Upper lobe of left lung (tissue), 4 donors: ENCODE results near the gene HOXC5.

ENCODE experiments used
- POLR2A ChIP-seq, 4 donors: fragments of 450-650 bp; IDR thresholded peaks; one replicate each; pipeline ENCODE4 v1.5.1; 2016 to 2017; ENCODE audit warnings: antibody characterized with exemption in 4 of 4, mild to moderate bottlenecking in 2 of 4
- TF ChIP-seq, protein P1 (sequence below), 6 experiments: fragments of 450-650 bp in 4 of 6; fragments of 200-600 bp in 2 of 6; sonication (generic) in 2 of 6; IDR thresholded peaks; one replicate each; pipeline ENCODE4 v1.5.1; 2016 to 2019; ENCODE audit warnings: antibody characterized with exemption in 6 of 6

DNA sequence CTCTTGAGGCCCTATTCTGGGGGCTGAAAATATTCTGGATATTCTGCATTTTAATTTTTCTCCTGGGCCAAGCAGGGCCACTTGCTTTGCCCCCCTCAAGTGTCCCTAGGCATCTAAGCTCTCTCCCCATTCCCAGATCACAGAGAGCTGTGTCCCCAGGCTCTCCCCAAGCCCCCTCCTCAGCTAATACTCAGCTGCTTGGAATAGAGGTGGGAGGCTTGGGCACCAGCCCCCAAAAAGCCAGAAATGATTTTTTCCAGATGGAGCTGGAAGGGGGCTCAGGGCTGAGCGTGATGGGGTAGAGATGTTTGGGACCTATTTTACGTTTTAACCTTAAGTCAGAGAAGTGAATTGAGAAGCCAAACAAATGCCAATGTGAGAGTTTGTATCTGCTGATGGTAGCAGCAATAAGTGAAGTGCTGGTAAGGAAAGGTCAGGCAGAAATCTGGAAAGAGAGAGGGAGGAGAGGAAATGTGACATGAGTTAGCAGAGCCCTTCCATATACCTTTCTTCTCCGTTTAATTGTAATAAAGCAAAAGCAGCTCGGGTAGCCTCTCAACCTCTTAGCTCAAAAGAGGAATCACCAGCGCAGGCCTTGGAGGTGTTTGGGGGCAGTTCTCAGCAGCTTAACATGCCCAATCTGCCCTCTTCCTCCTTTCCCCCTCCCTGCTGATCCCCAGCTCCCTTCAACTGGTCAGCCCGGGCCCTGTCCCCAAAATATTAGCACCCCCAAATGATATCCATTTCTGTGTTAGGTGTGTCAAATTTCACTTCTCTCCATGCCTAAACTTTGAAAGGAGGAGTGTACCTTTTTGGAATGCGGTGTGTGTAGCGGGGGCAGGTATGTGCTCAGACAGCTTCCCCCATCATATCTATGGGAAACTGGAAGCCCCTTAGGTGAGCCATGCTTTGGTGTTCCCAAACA is 9.6 kb upstream of the HOXC5 start:
- TF ChIP-seq, protein P1, sequence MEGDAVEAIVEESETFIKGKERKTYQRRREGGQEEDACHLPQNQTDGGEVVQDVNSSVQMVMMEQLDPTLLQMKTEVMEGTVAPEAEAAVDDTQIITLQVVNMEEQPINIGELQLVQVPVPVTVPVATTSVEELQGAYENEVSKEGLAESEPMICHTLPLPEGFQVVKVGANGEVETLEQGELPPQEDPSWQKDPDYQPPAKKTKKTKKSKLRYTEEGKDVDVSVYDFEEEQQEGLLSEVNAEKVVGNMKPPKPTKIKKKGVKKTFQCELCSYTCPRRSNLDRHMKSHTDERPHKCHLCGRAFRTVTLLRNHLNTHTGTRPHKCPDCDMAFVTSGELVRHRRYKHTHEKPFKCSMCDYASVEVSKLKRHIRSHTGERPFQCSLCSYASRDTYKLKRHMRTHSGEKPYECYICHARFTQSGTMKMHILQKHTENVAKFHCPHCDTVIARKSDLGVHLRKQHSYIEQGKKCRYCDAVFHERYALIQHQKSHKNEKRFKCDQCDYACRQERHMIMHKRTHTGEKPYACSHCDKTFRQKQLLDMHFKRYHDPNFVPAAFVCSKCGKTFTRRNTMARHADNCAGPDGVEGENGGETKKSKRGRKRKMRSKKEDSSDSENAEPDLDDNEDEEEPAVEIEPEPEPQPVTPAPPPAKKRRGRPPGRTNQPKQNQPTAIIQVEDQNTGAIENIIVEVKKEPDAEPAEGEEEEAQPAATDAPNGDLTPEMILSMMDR (IDR thresholded peaks at IDR 0.05), result no peak
- TF ChIP-seq POLR2A (IDR thresholded peaks at IDR 0.05), result no peak
